Measurements from ENCODE around the gene DOP1A. TPM values are rescaled to one million over a fixed set of nuclear protein-coding genes. Genes with fewer than 3 reads are reported as not detected.
A peak's percentile ranks its signal among the peaks of the same experiment; 100 is the strongest.

Gene DOP1A
- total RNA-seq, 3 donors from 2014 or later, result 28.0 to 35.8 (median 30.4) TPM

DNA sequence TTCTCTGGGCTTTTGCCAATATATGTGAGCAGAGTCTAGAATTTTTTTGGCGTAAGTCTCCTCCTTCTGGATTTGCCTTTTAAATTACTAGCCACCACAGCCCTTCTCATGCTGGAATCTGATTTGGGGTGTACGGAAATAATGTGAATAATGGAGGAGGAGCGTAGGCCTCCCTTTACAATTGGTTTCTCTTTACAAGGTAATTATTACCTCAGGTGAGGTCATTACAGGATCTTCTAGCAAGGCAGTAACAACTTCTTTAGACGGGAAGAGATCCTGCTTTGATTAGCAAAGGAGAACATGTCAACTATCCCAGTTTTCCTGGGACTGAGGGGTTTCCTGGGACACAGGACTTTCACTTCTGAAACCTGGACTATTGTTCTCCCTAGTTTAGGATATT is 134.6 kb downstream of the DOP1A start:
- Histone ChIP-seq H3K4me3 (no peak overlapping the region), H3K9me3 (no peaks in the 10 kb centered on the region), H3K4me1 (ENCODE audit: low read depth) (no peaks in the 10 kb centered on the region), H3K36me3 (ENCODE audit: low read depth) (no peaks in the 10 kb centered on the region)
- ATAC-seq (no peak), DNase-seq (no peak)
- intact Hi-C loops (cut with DNase I, micrococcal nuclease), result no loop called here
- TF ChIP-seq, protein P1, sequence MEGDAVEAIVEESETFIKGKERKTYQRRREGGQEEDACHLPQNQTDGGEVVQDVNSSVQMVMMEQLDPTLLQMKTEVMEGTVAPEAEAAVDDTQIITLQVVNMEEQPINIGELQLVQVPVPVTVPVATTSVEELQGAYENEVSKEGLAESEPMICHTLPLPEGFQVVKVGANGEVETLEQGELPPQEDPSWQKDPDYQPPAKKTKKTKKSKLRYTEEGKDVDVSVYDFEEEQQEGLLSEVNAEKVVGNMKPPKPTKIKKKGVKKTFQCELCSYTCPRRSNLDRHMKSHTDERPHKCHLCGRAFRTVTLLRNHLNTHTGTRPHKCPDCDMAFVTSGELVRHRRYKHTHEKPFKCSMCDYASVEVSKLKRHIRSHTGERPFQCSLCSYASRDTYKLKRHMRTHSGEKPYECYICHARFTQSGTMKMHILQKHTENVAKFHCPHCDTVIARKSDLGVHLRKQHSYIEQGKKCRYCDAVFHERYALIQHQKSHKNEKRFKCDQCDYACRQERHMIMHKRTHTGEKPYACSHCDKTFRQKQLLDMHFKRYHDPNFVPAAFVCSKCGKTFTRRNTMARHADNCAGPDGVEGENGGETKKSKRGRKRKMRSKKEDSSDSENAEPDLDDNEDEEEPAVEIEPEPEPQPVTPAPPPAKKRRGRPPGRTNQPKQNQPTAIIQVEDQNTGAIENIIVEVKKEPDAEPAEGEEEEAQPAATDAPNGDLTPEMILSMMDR (IDR thresholded peaks at IDR 0.05), result no peak

DNA sequence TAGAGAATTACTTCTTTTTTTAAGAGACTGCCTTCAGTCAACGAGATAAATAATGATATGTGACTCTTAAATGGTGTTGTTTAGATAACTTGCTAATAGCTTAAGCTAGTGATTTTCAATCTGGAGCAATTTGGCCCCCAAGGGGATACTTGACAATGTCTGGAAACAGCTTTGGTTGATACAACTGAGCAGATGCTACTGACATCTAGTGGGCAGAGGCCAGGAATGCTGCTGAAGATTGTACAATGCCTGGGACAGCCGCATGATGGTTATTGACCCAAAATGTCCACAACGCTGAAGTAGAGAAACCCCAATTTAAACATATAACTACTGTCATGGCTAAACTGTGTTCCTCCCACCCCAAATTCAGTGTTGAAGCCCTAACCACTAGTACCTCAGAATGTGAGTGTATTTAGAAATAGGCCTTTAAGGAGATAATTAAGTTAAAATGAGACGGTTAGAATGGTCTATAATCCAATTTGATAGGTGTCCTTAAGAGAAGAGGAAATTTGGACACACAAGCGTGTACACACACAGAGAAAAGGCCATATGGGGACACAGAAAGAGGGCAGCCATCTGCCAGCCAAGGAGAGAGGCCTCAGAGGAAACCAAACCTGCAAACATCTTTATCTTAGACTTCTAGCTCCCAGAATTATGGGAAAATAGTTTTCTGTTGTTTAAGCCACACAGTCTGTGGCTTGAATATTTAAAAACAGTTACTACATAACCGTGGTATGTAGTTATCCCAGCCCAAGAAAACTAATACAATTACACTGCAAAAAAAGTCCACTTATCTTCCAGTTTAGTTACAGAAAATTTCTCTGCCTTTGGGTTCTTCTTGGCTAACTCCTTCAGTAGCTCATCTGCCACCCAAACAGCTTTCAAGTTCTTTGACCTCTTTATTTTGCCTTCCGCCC is 147.9 kb downstream of the DOP1A start:
- peak in 2 of 3 donors; percentile 31 to 77 for DNase-seq
- no peaks in the 10 kb centered on the region for H3K4me1 ChIP-seq (ENCODE audit: low read depth)
- ATAC-seq, result peak; percentile 89
- no peaks in the 10 kb centered on the region for H3K36me3 ChIP-seq (ENCODE audit: low read depth)
- intact Hi-C loops (cut with DNase I, micrococcal nuclease), result no loop called here
- no peaks in the 10 kb centered on the region for H3K9me3 ChIP-seq
- TF ChIP-seq, protein P1 (IDR thresholded peaks at IDR 0.05), result peak; percentile 54
- no peak overlapping the region for H3K4me3 ChIP-seq

DNA sequence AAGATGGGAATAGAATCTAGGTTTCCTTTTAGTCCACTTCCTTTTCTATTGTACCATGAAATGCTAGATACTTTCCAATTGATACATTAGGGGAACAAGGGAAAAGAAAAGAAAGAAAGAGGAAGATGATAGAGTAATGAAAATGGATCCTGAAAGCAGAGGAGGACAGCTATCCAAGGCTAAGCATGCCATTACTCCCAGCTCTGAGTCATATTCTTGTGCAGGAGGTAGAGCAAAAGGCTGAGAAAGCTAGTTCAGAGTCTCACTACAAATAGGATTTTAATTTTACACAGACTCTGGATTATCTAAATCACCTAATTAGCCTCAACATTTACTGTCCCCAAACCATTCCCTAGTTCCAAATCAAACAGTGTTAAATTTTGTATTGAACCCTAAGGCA is 149.3 kb downstream of the DOP1A start:
- no peaks in the 10 kb centered on the region for H3K9me3 ChIP-seq
- H3K36me3 ChIP-seq (ENCODE audit: low read depth), result no peaks in the 10 kb centered on the region
- no peaks in the 10 kb centered on the region for H3K4me1 ChIP-seq (ENCODE audit: low read depth)
- no peak overlapping the region for H3K4me3 ChIP-seq
- TF ChIP-seq, protein P1 (IDR thresholded peaks at IDR 0.05), result no peak
- no peak for ATAC-seq
- intact Hi-C loops (cut with DNase I, micrococcal nuclease), result no loop called here
- no peak for DNase-seq

Other genes with a start within 250 kb of the DOP1A start
- gene UBE3D, start 1.8 kb upstream of the DOP1A start, total RNA-seq, result 1 to 10 TPM; 4.3 to 4.8 (median 4.7) TPM
- 10 to 100 TPM; 29.2 to 37.6 (median 30.7) TPM for gene PGM3, start 125.6 kb downstream of the DOP1A start, total RNA-seq
- 1 to 10 TPM; 1.9 to 3.4 (median 2.5) TPM for gene RWDD2A, start 125.7 kb downstream of the DOP1A start, total RNA-seq